Measurements from ENCODE around the gene COPS3. TPM values are rescaled to one million over a fixed set of nuclear protein-coding genes. Genes with fewer than 3 reads are reported as not detected.
A peak's percentile ranks its signal among the peaks of the same experiment; 100 is the strongest.

COPS3 gene
- total and polyA plus RNA-seq, 8 donors, result 48.4 to 69.9 (median 64.9) TPM

GRCh38 chr17:17200831-17201230, 80.2 kb downstream of the COPS3 start:
- TF ChIP-seq CTCF (IDR thresholded peaks at IDR 0.05), result no peak
- Histone ChIP-seq H3K4me1 (peaks cover 13 to 29% of the 10 kb centered on the region in 2 donors), H3K36me3 (peaks cover 0 to 13% of the 10 kb centered on the region in 2 donors), H3K27me3 (no peaks in the 10 kb centered on the region), H3K27ac (peak overlapping the region in 1 of 2 donors; percentile 4), H3K9me3 (no peaks in the 10 kb centered on the region), H3K4me3 (no peak overlapping the region)
- ATAC-seq (no peak), DNase-seq (peak in 2 of 4 donors; percentile 46)
- intact Hi-C loops (cut with DNase I), result no loop called here

DNA sequence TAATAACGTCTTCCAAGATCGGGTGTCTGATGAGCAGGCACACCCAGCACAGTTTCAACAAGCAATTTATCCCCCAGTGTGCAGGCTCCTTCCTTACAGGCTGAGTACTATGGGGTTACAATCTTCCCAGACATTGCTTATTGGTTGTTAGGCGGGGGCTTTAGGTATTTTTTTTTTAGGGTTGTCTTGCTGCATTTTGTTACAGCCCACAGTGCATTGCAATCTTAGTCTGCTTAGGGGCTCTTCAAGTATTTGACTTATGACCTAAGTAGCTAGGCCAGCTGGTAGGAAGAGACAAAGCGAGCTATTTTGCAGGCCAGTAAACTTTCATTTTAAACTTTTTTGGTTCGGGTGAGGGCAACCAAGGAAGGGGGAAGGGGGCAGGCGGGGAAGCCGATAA, 80.7 kb downstream of the COPS3 start:
- intact Hi-C loops (cut with DNase I), result no loop called here
- no peak for TF ChIP-seq CTCF (IDR thresholded peaks at IDR 0.05)
- DNase-seq, result no peak
- H3K27ac ChIP-seq, result peak overlapping the region in 1 of 2 donors; percentile 4
- H3K9me3 ChIP-seq, result no peaks in the 10 kb centered on the region
- H3K4me1 ChIP-seq, result peaks cover 8 to 24% of the 10 kb centered on the region in 2 donors
- H3K4me3 ChIP-seq, result no peak overlapping the region
- ATAC-seq, result no peak
- H3K36me3 ChIP-seq, result peaks cover 0 to 13% of the 10 kb centered on the region in 2 donors
- no peaks in the 10 kb centered on the region for H3K27me3 ChIP-seq

- Histone ChIP-seq H3K27me3 (no peaks in the 10 kb centered on the region), H3K36me3 (peaks cover 0 to 13% of the 10 kb centered on the region in 2 donors), H3K4me3 (no peak overlapping the region), H3K9me3 (no peaks in the 10 kb centered on the region), H3K27ac (no peak overlapping the region), H3K4me1 (peaks cover 0 to 4% of the 10 kb centered on the region in 2 donors)
- intact Hi-C loops (cut with DNase I), result no loop called here
- ATAC-seq (no peak), DNase-seq (no peak)
- TF ChIP-seq CTCF (IDR thresholded peaks at IDR 0.05), result no peak
Measured at GRCh38 chr17:17198281-17198680, 82.8 kb downstream of the COPS3 start.

DNA sequence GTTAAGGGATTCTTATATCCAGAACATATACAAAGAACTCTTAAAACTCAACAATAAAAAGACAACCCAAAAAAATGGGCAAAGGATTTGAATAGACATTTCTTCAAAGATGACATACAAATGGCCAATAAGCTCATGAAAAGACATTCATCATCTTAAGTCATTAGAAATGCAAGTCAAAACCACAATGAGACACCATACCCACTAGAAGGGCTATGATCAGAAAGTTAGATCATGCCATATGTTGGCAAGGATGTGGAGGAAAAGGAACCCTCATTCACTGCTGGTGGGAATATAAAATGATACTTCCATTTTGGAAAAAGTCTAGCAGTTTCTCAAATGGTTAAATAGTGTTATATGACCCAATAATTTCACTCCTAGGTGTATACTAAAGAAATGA, 84.3 kb downstream of the COPS3 start:
- H3K36me3 ChIP-seq, result peaks cover 0 to 4% of the 10 kb centered on the region in 2 donors
- H3K27me3 ChIP-seq, result no peaks in the 10 kb centered on the region
- DNase-seq (no peak), ATAC-seq (no peak)
- TF ChIP-seq CTCF (IDR thresholded peaks at IDR 0.05), result no peak
- intact Hi-C loops (cut with DNase I), result no loop called here
- no peak overlapping the region for H3K27ac ChIP-seq
- no peak overlapping the region for H3K4me3 ChIP-seq
- H3K9me3 ChIP-seq, result no peaks in the 10 kb centered on the region
- peaks cover 2 to 7% of the 10 kb centered on the region in 2 donors for H3K4me1 ChIP-seq

Other genes with a start within 250 kb of the COPS3 start
- gene MPRIP, start 238.8 kb downstream of the COPS3 start, total RNA-seq, result 100 to 1,000 TPM; 259 to 338 TPM
- 100 to 1,000 TPM; 221 to 271 (median 252) TPM for gene MPRIP, start 238.8 kb downstream of the COPS3 start, polyA plus RNA-seq (ENCODE audit: insufficient read length in 6 of 6)
- gene PLD6, start 74.9 kb downstream of the COPS3 start, total RNA-seq, result 1 to 10 TPM; 3.4 to 5.6 TPM
- 1 to 10 TPM; 4.1 to 5.9 (median 4.6) TPM for gene PLD6, start 74.9 kb downstream of the COPS3 start, polyA plus RNA-seq (ENCODE audit: insufficient read length in 6 of 6)
- 10 to 100 TPM; 73.4 to 80.1 TPM for gene FLCN, start 44.1 kb downstream of the COPS3 start, total RNA-seq
- 10 to 100 TPM; 39.6 to 61.9 (median 47.2) TPM for gene FLCN, start 44.1 kb downstream of the COPS3 start, polyA plus RNA-seq (ENCODE audit: insufficient read length in 6 of 6)
- gene NT5M, start 22.1 kb upstream of the COPS3 start, total RNA-seq, result 1 to 10 TPM; 1.5 to 1.6 TPM
- gene NT5M, start 22.1 kb upstream of the COPS3 start, polyA plus RNA-seq (ENCODE audit: insufficient read length in 6 of 6), result 1 to 10 TPM; 3.2 to 5.4 (median 4.2) TPM
- 10 to 100 TPM; 11.5 to 12.3 TPM for gene MED9, start 195.8 kb upstream of the COPS3 start, total RNA-seq
- 10 to 100 TPM; 15.9 to 17.1 (median 16.6) TPM for gene MED9, start 195.8 kb upstream of the COPS3 start, polyA plus RNA-seq (ENCODE audit: insufficient read length in 6 of 6)
- 10 to 100 TPM; 11.2 to 14.2 TPM for gene RASD1, start 215.1 kb upstream of the COPS3 start, total RNA-seq
- gene RASD1, start 215.1 kb upstream of the COPS3 start, polyA plus RNA-seq (ENCODE audit: insufficient read length in 6 of 6), result 1 to 10 TPM; 1.4 to 3.3 (median 2.3) TPM

Measured in left lung (tissue), 10 donors.